Rectal smooth muscle tissue (tissue), 1 donor: ENCODE results near the gene YIPF3.

ENCODE experiments used
- H3K27ac ChIP-seq: one replicate; pipeline ENCODE4 v1.7.0; 2013; ENCODE audit warnings: low read depth, low read length, inconsistent platforms
- H3K27me3 ChIP-seq: one replicate; pipeline ENCODE4 v1.7.0; 2013; ENCODE audit warnings: low read length; ENCODE audit not compliant: control insufficient read depth, insufficient read depth
- H3K36me3 ChIP-seq: one replicate; pipeline ENCODE4 v1.7.0; 2013; ENCODE audit warnings: low read length; ENCODE audit not compliant: control insufficient read depth, insufficient read depth
- H3K4me1 ChIP-seq: one replicate; pipeline ENCODE4 v1.7.0; 2013; ENCODE audit warnings: low read length; ENCODE audit not compliant: control insufficient read depth, insufficient read depth
- H3K4me3 ChIP-seq: one replicate; pipeline ENCODE4 v1.7.0; 2013; ENCODE audit warnings: low read length
- H3K9ac ChIP-seq: one replicate; pipeline ENCODE4 v1.7.0; 2013; ENCODE audit warnings: low read length

The YIPF3 gene

GRCh38 chr6:43522547-43523261 is 6.0 kb upstream of the YIPF3 start:
- Histone ChIP-seq H3K4me1 (peaks cover 7% of the 10 kb centered on the region), H3K27me3 (no peaks in the 10 kb centered on the region), H3K4me3 (no peak overlapping the region), H3K27ac (no peak overlapping the region), H3K9ac (no peak overlapping the region), H3K36me3 (peaks cover 41% of the 10 kb centered on the region)

GRCh38 chr6:43521836-43522235 is 5.1 kb upstream of the YIPF3 start:
- H3K4me1 ChIP-seq: peaks cover 12% of the 10 kb centered on the region
- no peaks in the 10 kb centered on the region for H3K27me3 ChIP-seq
- H3K4me3 ChIP-seq: no peak overlapping the region
- peaks cover 37% of the 10 kb centered on the region for H3K36me3 ChIP-seq
- H3K9ac ChIP-seq: no peak overlapping the region
- H3K27ac ChIP-seq: no peak overlapping the region

- Histone ChIP-seq H3K36me3 (peaks cover 23% of the 10 kb centered on the region), H3K27ac (no peak overlapping the region), H3K27me3 (no peaks in the 10 kb centered on the region), H3K4me3 (no peak overlapping the region), H3K4me1 (peaks cover 19% of the 10 kb centered on the region), H3K9ac (no peak overlapping the region)
These were observed 3.4 kb upstream of the YIPF3 start for GRCh38 chr6:43520097-43520496.

DNA sequence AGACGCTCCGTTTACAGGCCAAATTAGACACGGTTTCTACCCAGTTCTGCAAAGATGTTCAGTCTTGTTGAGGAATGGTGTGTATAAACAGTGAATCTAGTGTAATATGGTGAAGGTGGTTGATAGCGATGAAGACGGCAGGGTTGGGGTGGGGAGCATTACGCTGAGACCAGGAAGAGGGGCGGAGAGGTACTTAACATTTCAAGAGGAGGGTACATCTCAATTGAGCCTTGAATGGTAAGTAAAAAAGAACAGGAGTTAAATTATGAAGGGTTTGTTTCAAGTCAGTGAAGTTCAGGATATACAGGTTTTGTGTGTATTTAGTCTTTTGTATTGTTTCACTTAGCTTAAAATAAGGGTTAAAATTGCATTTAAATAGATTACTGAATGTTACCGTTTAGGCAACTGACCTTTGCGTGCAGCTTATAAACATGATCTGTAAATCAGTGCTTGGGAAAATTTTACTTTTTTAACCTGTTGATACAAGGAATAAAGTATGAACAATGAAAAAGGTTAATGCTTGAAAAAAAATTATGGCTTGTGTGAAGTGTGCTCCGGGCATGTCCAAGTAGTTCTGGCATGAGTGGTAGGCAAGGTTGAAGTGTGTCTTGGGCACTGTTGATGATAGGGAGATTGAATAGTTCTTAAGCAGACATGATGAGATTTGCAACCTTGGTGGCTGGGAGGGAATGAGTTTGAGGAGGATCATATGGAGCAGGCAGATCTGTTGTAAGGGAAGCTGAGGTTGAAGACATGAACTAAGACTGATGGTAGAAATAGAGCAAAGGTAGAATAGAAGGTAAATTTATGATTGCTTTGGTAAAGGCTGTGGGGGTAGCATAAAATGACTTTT is 1.0 kb upstream of the YIPF3 start:
- peaks cover 28% of the 10 kb centered on the region for H3K36me3 ChIP-seq

DNA sequence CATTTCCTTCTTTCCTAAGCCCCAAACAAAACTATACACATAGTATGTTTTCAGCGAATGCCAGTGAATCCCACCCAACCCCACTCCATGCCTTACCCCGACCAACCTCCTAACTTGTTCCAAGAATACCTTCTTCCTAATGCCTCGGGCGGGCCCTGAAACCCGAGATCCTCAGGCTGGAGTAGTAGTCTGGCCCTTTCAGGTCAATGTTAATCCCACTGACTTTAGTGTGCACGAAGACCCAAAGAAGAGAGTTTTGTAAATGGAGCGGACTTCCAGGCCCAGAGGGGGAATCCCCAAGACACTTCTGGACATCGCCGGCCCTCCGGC is 394 bp downstream of the YIPF3 start:
- no peaks in the 10 kb centered on the region for H3K27me3 ChIP-seq
- peak overlapping the region; percentile 75 for H3K27ac ChIP-seq
- peaks cover 19% of the 10 kb centered on the region for H3K4me1 ChIP-seq
- H3K9ac ChIP-seq: peak overlapping the region; percentile 89
- peak overlapping the region; percentile 95 for H3K4me3 ChIP-seq
- H3K36me3 ChIP-seq: peaks cover 36% of the 10 kb centered on the region

More for the DNA sequence above, 1.0 kb upstream of the YIPF3 start:
- Histone ChIP-seq H3K4me1 (peaks cover 19% of the 10 kb centered on the region), H3K27me3 (no peaks in the 10 kb centered on the region), H3K27ac (peak overlapping the region; percentile 48), H3K4me3 (peak overlapping the region; percentile 95), H3K9ac (peak overlapping the region; percentile 85)

DNA sequence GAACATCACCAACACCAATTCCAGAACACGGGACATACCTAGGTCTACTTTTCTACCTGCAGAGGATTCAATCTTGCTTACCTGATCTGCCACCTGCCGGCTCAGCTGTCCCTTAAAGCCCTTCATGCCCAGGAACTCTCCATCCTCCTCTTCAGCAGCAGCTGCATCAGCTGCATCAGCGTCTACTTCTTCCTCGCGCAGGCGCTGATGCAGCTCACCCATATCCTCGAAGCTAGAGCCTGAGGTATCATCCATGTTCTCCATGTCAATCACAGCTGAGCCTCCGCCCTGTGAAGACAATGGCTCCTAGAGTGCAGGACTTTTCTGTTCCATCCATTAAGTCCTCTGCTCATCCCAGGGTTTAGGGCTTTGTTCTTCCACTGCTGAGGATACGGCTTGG is 918 bp downstream of the YIPF3 start:
- peak overlapping the region; percentile 95 for H3K4me3 ChIP-seq
- peak overlapping the region; percentile 89 for H3K9ac ChIP-seq
- H3K36me3 ChIP-seq: peaks cover 35% of the 10 kb centered on the region
- peaks cover 19% of the 10 kb centered on the region for H3K4me1 ChIP-seq
- H3K27me3 ChIP-seq: no peaks in the 10 kb centered on the region
- H3K27ac ChIP-seq: no peak overlapping the region

GRCh38 chr6:43511824-43512415 is 4.8 kb downstream of the YIPF3 start:
- Histone ChIP-seq H3K36me3 (peaks cover 22% of the 10 kb centered on the region), H3K9ac (no peak overlapping the region), H3K4me3 (no peak overlapping the region), H3K4me1 (peaks cover 6% of the 10 kb centered on the region), H3K27ac (no peak overlapping the region), H3K27me3 (peaks cover 9% of the 10 kb centered on the region)

DNA sequence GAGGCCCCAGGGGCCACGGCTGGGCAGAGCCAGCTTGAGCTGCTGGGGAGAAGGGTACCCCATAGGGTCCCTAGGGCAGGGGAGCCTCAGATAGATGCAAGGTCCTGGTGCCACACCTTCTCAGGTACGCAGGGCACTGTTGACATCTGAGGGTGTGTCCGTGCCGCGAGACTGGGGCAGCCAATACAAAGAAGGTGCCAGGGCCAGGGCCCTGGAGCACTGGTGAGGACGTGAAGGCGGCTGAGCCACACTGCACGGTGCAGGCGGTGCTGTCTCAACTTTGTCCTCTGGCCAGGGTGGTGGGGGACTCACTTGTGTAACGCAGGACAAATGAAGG is 5.9 kb downstream of the YIPF3 start:
- H3K4me3 ChIP-seq: peak overlapping the region; percentile 75
- H3K9ac ChIP-seq: no peak overlapping the region
- H3K27ac ChIP-seq: no peak overlapping the region
- H3K4me1 ChIP-seq: peaks cover 2% of the 10 kb centered on the region
- peaks cover 9% of the 10 kb centered on the region for H3K27me3 ChIP-seq
- peaks cover 22% of the 10 kb centered on the region for H3K36me3 ChIP-seq

DNA sequence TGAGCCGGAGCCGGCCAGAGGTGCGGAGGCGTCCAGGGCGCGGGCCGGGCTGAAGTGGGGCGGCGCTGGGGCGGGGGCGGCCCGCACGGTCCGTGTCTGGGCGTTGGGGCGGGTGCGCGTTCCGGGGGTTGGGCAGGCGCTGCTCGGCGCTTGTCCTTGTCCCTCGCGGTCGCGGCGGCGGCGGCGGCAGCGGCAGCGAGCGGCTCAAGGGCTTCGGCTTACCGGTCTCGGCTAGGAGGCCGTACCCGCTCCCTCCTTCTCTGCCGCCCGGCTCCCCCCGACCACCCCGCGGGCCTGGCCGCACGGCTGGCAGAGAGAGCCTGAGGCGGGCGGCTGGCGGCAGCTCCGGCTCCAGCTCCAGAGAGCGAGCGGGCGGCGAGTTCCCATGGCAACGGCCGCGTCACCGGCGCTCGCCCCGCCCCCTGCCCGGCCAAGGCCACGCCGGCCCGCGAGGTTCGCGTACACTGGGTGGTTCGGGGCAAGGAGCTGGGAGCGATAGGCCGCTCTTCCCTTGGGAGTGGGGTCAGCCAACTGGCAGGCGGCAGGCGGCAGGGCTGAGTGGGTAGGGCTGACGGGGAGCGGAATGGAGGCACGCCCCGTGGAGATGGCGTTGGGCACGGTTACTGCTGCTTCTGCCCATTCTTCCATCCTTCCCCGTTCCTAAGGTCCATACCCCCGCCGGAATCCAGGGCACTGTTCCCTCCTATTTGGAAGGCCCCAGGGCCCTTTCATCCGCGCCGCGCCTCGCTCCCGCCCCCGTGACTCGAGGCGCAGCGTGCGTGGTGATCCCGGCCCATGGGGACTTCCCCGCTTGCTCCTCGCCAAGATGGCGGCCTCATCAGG is 6.5 kb downstream of the YIPF3 start, which contains the start of gene LRRC73:
Gene LRRC73, minus strand, starts transcription at position 363 of the 843 bp plus-strand sequence. CDS start 561 bp downstream, outside the sequence.
- H3K9ac ChIP-seq: peak within 1 kb of the TSS; percentile 13
- no peaks in the 10 kb centered on the region for H3K4me1 ChIP-seq
- H3K36me3 ChIP-seq: peaks cover 27% of the 10 kb centered on the region
- peaks cover 9% of the 10 kb centered on the region for H3K27me3 ChIP-seq
- peak within 1 kb of the TSS; percentile 75 for H3K4me3 ChIP-seq
- no peak within 1 kb of the TSS for H3K27ac ChIP-seq

GRCh38 chr6:43509142-43509983 is 7.4 kb downstream of the YIPF3 start:
- H3K4me1 ChIP-seq: no peaks in the 10 kb centered on the region
- H3K36me3 ChIP-seq: peaks cover 32% of the 10 kb centered on the region
- H3K27me3 ChIP-seq: peaks cover 9% of the 10 kb centered on the region
- peak overlapping the region; percentile 75 for H3K4me3 ChIP-seq
- H3K9ac ChIP-seq: peak overlapping the region; percentile 13
- no peak overlapping the region for H3K27ac ChIP-seq

GRCh38 chr6:43508481-43509141 is 8.1 kb downstream of the YIPF3 start:
- H3K4me3 ChIP-seq: peak overlapping the region; percentile 75

More at GRCh38 chr6:43508481-43509141, 8.1 kb downstream of the YIPF3 start:
- Histone ChIP-seq H3K27ac (no peak overlapping the region), H3K9ac (no peak overlapping the region), H3K27me3 (peaks cover 9% of the 10 kb centered on the region), H3K36me3 (peaks cover 33% of the 10 kb centered on the region), H3K4me1 (no peaks in the 10 kb centered on the region)
